ENCODE results near the gene RFESD.

The RFESD gene

GRCh38 chr5:95646569-95647431 is at the start of gene RFESD:
Gene RFESD (plus strand): TSS chr5:95646777. CDS start chr5:95652272, 5,495 bp downstream.
- peak; percentile 69 for DNase-seq

- no peak for DNase-seq
Measured at GRCh38 chr5:95599252-95599651, 47.3 kb upstream of the RFESD start.

DNA sequence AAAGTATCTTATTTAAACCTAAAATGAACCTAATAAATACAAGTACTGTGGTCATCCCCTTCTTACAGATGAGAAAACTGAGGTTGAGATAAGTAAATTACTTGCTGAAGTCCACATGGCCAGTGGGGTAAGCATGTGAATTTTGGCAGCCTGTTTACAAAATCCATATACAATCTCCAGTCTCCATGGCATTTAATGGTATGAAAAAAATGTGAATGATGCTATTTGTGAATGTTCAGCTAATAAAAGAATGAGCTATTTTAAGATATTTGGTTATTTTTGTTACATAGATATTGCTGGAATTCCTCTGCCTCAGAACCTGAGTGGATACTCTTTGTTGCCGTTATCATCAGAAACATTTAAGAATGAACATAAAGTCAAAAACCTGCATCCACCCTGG is 46.0 kb upstream of the RFESD start:
- DNase-seq: no peak

DNA sequence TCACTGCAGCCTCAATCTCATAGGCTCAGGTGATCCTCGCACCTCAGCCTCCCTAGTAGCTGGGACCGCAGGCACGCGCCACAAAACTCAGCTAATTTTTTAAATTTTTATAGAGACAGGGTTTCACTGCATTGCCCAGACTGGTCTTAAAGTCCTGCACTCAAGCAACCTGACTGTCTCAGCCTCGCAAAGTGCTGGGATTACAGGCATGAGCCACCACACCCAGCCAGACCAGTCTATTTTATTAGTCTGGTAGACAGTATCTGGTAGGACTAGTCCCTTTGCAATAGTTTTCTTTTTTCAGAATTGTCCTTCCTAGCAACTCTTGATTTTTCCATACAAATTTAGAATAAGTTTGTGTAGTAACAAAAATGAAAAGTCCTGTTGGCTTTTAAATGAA is 40.8 kb upstream of the RFESD start:
- no peak for DNase-seq

GRCh38 chr5:95606419-95606818 is 40.2 kb upstream of the RFESD start:
- DNase-seq: no peak

DNA sequence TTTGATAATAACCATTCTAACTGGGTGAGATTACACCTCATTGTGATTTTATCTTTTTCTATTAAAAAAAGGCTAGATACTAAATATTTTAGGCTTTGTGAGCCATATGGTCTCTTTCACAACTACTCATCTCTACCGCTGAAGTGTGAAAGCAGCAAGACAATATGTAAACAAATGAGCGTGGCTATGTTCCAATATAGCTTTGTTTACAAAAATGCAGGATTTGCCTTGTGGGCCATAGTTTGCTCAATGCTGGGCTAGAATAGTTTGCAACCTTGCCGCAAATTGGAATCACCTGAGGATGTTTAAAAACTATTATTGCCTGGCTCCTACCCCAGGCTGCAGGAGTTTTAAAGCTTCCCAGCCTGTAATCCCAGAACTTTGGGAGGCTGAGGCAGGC is 36.9 kb upstream of the RFESD start:
- no peak for DNase-seq

DNA sequence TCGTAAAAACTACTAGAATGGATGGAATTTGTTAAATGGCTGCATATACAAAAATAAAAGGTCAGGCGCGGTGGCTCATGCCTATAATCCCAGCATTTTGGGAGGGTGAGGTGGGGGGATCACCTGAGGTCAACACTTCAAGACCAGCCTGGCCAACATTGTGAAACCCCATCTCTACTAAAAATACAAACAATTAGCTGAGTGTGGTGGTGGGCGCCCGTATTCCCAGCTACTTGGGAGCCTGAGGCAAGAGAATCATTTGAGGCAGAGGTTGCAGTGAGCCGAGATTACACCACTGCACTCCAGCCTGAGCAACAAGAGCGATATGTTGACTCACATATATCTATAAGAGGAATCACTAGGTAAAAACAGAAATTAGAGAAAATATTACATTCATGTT is 36.0 kb upstream of the RFESD start:
- DNase-seq: no peak

GRCh38 chr5:95611396-95611795 is 35.2 kb upstream of the RFESD start:
- no peak for DNase-seq

- no peak for DNase-seq
Measured at GRCh38 chr5:95613514-95613913, 33.1 kb upstream of the RFESD start.

DNA sequence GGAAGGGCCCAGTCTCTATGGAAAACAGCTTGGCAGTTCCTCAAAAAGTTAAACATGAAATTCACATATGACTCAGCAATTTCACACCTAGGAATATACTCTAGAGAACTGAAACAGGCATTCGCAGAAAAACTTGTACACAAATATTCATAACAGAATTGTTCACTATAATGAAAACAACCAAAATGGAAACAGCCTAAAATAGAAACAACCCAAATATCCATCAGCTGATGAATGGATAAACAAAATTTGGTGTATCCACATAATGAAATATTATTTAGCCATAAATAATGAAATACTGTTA is 31.5 kb upstream of the RFESD start:
- no peak for DNase-seq

- no peak for DNase-seq
Measured at GRCh38 chr5:95617057-95617456, 29.5 kb upstream of the RFESD start.

GRCh38 chr5:95619096-95619495 is 27.5 kb upstream of the RFESD start:
- no peak for DNase-seq

DNA sequence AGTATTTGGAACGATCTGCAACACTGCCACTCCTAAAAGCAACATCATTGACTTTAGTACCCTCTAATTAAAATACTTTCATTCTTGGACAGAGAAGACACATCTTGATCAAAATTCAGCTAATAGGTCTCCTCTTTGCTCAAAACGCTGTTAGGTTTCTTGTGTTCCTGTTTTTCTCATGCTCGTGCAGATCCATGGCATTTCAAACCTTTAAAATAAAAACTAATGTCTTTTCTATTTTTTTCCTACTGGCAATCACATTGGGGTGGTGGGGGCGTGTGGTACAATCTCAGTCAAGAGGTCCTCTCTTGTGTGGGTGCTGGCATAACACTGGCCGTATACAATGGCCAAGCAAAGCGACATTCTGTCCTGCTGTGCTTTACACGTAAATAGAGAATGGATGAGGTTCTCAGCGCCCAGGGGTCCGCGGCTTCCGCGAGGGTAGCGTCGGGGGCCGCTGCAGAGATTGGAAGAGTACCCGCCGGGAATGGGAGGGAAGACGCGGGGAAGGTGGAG is 27.0 kb upstream of the RFESD start:
- DNase-seq: no peak

- no peak for DNase-seq
Measured at GRCh38 chr5:95620030-95620869, 26.3 kb upstream of the RFESD start, which contains the start of gene GPR150. Gene GPR150 (plus strand): TSS chr5:95620087. CDS start chr5:95620276, 189 bp downstream.

- DNase-seq: no peak
Measured at GRCh38 chr5:95620870-95621838, 25.4 kb upstream of the RFESD start.

DNA sequence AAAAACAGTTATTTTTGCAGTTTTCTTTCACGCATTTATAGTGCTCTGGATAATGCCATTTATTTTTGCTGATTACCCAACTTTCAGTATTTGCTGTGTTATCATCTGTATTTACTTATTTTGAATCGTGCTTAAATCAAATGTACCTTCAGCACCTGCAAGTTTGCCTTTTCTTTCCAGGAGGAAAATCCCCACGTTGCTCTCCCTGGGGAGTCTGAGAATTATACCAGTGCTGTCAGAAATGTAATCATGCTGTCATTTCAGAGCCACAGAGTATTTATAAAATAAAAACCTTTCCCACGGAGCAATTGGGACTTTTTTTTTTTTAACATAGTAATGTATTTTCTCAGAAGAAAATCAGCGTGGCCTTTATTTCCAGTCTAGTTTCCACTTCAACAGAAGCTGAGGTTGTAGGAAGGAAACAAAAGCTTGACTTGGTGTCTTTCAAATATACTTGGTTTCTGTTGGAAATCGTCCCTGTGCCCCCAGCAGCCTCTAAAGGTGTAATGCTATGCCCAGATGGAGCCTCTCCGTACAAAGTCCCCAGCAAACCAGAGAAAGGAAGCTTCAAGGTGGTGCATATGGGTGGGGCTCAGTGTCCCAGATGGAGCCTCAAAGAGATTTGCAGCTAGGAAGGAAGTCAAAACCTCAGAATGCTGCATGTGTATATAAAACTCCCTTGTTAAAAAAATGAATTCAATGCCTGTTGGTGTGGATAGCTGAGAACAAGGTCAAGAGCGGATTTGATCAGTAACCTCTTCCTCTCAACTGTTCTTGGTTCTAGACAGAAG is 24.5 kb upstream of the RFESD start:
- DNase-seq: no peak

DNA sequence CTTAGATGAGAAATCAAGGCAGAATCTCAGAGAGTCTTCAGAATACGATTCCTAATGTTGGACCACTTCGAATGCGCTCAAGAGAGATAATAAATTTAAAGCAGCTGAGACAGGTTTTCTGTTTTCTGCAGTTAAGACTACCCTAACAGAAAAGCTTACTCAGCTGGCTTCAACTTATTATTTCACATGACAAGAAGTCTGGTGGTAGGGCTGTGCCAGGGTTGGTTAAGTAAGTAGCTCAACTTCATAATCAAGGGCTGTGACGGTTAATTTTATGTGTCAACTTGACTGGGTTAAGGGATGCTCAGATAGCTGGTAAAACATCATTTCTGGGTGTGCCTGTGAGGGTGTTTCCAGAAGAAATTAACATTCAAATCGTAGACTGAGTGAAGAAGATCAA is 22.9 kb upstream of the RFESD start:
- no peak for DNase-seq

DNA sequence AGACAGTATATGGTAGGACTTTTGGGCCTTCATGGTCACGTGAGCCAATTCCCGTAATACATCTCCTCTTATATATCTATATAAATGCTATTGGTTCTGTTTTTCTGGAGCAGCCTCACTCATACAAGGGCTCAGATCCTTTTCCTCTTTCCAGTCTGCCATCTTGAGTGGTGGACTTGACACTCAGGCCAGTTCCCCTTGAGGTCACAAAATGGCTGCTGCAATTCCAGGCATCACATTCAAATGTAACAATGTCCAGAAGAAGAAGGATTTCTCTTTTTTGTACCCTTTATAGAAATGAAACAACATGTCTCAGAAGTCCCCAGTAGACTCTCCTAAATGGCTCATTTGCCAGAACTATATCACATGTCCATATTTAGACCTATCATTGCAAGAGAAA is 22.2 kb upstream of the RFESD start:
- no peak for DNase-seq

GRCh38 chr5:95626701-95627100 is 19.9 kb upstream of the RFESD start:
- DNase-seq: no peak

- no peak for DNase-seq
Measured at GRCh38 chr5:95627971-95628810, 18.4 kb upstream of the RFESD start.

DNA sequence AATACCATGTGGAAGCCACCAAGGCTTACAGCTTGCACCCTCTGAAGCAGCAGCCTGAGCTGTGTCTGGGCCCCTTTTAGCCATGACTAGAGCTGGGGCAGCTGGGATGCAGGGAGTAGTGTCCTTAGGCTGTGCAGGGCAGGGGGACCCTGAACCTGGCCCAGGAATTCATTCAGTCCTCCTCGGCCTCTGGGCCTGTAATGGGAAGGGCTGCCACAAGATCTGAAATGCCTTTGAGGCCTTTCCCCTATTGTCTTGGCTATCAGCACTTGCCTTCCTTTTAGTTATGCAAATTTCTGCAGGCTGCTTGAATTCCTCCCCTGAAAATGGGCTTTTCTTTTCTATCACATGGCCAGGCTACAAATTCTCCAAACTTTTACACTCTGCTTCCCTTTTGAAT is 17.6 kb upstream of the RFESD start:
- DNase-seq: no peak

Measured in DMS79 (cell line).